ENCODE measurements around the gene KLK1. TPM values are rescaled to one million over a fixed set of nuclear protein-coding genes. Genes with fewer than 3 reads are reported as not detected.

The KLK1 gene
- total RNA-seq, 4 donors from 2014 or later: 0.41 TPM; not detected in 3

- intact Hi-C loops (cut with DNase I; ENCODE audit: low total_unique reads) (loop anchor here (1.0 to 10.0 kb wide), 7 partner anchors 80 to 1352 kb away; partner anchors contain the start of genes ALDH16A1, ASPDH, CTU1 and ETFB), in situ Hi-C loops (cut with MboI; ENCODE audit: low sequenced_read_pairs in 4 of 4) (no loop called here)
- no peak for DNase-seq
- H3K27ac ChIP-seq: peak overlapping the region; percentile 92 to 100 (median 94)
- ATAC-seq: peak; percentile 4
- H3K4me1 ChIP-seq: peaks cover 15 to 23% of the 10 kb centered on the region in 2 donors
- H3K27me3 ChIP-seq: no peaks in the 10 kb centered on the region
- peak overlapping the region; percentile 82 to 100 (median 84) for H3K4me3 ChIP-seq
- no peak for TF ChIP-seq CTCF (IDR thresholded peaks at IDR 0.05 in 4 of 5, conservative IDR thresholded peaks at IDR 0.05 in 1 of 5)
- no peak for TF ChIP-seq POLR2A (IDR thresholded peaks at IDR 0.05)
- no peaks in the 10 kb centered on the region for H3K9me3 ChIP-seq
- peaks cover 0 to 6% of the 10 kb centered on the region in 2 donors for H3K36me3 ChIP-seq
Measured at GRCh38 chr19:50803633-50804419, 19.8 kb downstream of the KLK1 start.

- intact Hi-C loops (cut with DNase I; ENCODE audit: low total_unique reads) (loop anchor here (5.0 to 10.0 kb wide), 5 partner anchors 286 to 1349 kb away; partner anchors contain the start of genes ALDH16A1, ASPDH, CTU1 and JOSD2), in situ Hi-C loops (cut with MboI; ENCODE audit: low sequenced_read_pairs in 4 of 4) (no loop called here)
- no peak overlapping the region for H3K27ac ChIP-seq
- peaks cover 0 to 25% of the 10 kb centered on the region in 2 donors for H3K36me3 ChIP-seq
- ATAC-seq (no peak), DNase-seq (no peak)
- no peaks in the 10 kb centered on the region for H3K9me3 ChIP-seq
- no peak for TF ChIP-seq POLR2A (IDR thresholded peaks at IDR 0.05)
- TF ChIP-seq CTCF (IDR thresholded peaks at IDR 0.05 in 4 of 5, conservative IDR thresholded peaks at IDR 0.05 in 1 of 5): no peak
- H3K4me3 ChIP-seq: no peak overlapping the region
- H3K27me3 ChIP-seq: no peaks in the 10 kb centered on the region
- H3K4me1 ChIP-seq: peaks cover 15 to 23% of the 10 kb centered on the region in 2 donors
Measured at GRCh38 chr19:50801107-50801506, 22.5 kb downstream of the KLK1 start.

GRCh38 chr19:50799547-50799851, 24.1 kb downstream of the KLK1 start:
- no peak overlapping the region for H3K4me3 ChIP-seq
- no peak for DNase-seq
- in situ Hi-C loops (cut with MboI; ENCODE audit: low sequenced_read_pairs in 4 of 4) (loop anchor here in 3 of 4 donors (25.0 kb wide), 1 partner anchor 262 kb away; no protein-coding TSS in a partner anchor), intact Hi-C loops (cut with DNase I; ENCODE audit: low total_unique reads) (no loop called here)
- H3K9me3 ChIP-seq: no peaks in the 10 kb centered on the region
- H3K27me3 ChIP-seq: no peaks in the 10 kb centered on the region
- H3K27ac ChIP-seq: no peak overlapping the region
- no peak for ATAC-seq
- peaks cover 10 to 18% of the 10 kb centered on the region in 2 donors for H3K4me1 ChIP-seq
- peaks cover 0 to 25% of the 10 kb centered on the region in 2 donors for H3K36me3 ChIP-seq
- TF ChIP-seq CTCF (IDR thresholded peaks at IDR 0.05 in 4 of 5, conservative IDR thresholded peaks at IDR 0.05 in 1 of 5) (no peak), POLR2A (IDR thresholded peaks at IDR 0.05) (no peak)

- no peak overlapping the region for H3K27ac ChIP-seq
- H3K27me3 ChIP-seq: no peaks in the 10 kb centered on the region
- no peak for TF ChIP-seq CTCF (IDR thresholded peaks at IDR 0.05 in 4 of 5, conservative IDR thresholded peaks at IDR 0.05 in 1 of 5)
- TF ChIP-seq POLR2A (IDR thresholded peaks at IDR 0.05): no peak
- peaks cover 0 to 25% of the 10 kb centered on the region in 2 donors for H3K36me3 ChIP-seq
- H3K4me1 ChIP-seq: peaks cover 10 to 15% of the 10 kb centered on the region in 2 donors
- ATAC-seq (no peak), DNase-seq (no peak)
- H3K4me3 ChIP-seq: no peak overlapping the region
- no peaks in the 10 kb centered on the region for H3K9me3 ChIP-seq
- in situ Hi-C loops (cut with MboI; ENCODE audit: low sequenced_read_pairs in 4 of 4): loop anchor here in 3 of 4 donors (25.0 kb wide), 1 partner anchor 262 kb away; no protein-coding TSS in a partner anchor
- intact Hi-C loops (cut with DNase I; ENCODE audit: low total_unique reads): no loop called here
Measured at GRCh38 chr19:50798659-50799546, 24.7 kb downstream of the KLK1 start.
